ENCODE results near the gene CAVIN4. TPM values are rescaled to one million over a fixed set of nuclear protein-coding genes. Genes with fewer than 3 reads are reported as not detected.

Gene CAVIN4
- total and polyA plus RNA-seq, 2 donors (not counting 3 experiments of a cell fraction or from before 2014, with no cell fraction given), result 0.61 to 3.1 TPM

GRCh38 chr9:100605405-100605804 lies 27.5 kb downstream of the CAVIN4 start:
- Histone ChIP-seq H3K4me2 (ENCODE audit: insufficient read depth, low read length) (no peak overlapping the region), H3K27ac (ENCODE audit: insufficient read depth, low read depth, low read length) (no peak overlapping the region), H3K9me3 (replicated peaks; ENCODE audit: control insufficient read depth, insufficient read depth, low read length) (no peaks in the 10 kb centered on the region), H2AFZ (ENCODE audit: low read depth, low read length) (no peak overlapping the region), H3K4me1 (ENCODE audit: control insufficient read depth, extremely low read depth, insufficient read depth, low read length) (no peaks in the 10 kb centered on the region), H3K36me3 (ENCODE audit: control insufficient read depth in 2 of 2, extremely low read depth in 1 of 2, insufficient read depth in 2 of 2, low read length in 2 of 2) (no peaks in the 10 kb centered on the region), H3K9me1 (replicated peaks; ENCODE audit: control insufficient read depth, extremely low read depth, insufficient read depth, low read length) (no peaks in the 10 kb centered on the region), H3K27me3 (ENCODE audit: control insufficient read depth in 2 of 2, insufficient read depth in 2 of 2, low read length in 2 of 2) (peaks cover 5 to 14% of the 10 kb centered on the region in 2 experiments), H3K9ac (replicated peaks; ENCODE audit: extremely low read depth, insufficient read depth, low read length) (no peak overlapping the region), H4K20me1 (replicated peaks; ENCODE audit: control insufficient read depth, extremely low read depth, insufficient read depth, low read length) (no peaks in the 10 kb centered on the region), H3K79me2 (ENCODE audit: control insufficient read depth, insufficient read depth, low read length) (no peaks in the 10 kb centered on the region), H3K4me3 (replicated peaks in 1 of 3; ENCODE audit: insufficient read depth in 1 of 3, low read depth in 1 of 3, low read length in 3 of 3) (no peak overlapping the region)
- no peak for DNase-seq (ENCODE audit: low read depth, low spot score)
- no peak for FAIRE-seq
- intact Hi-C loops (cut with micrococcal nuclease) (no loop called here), dilution Hi-C loops (cut with MboI; ENCODE audit: extremely low pct_ligation_motif_present, low sequenced_read_pairs) (no loop called here)
- no TSS peak for BruUV-seq (replicated peaks)
- ChIA-PET CTCF (interaction anchor here (3.1 kb wide), 1 partner anchor 706 kb away, joined by 13 read pairs; no protein-coding TSS in a partner anchor), POLR2A (no interaction called here)
- TF ChIP-seq POLR2AphosphoS5 (IDR thresholded peaks at IDR 0.05; ENCODE audit: insufficient read depth, low read depth, low read length) (no peak), GATA2 (IDR thresholded peaks at IDR 0.05; ENCODE audit: insufficient read depth, insufficient read length, low read depth, low read length) (no peak), MAX (IDR thresholded peaks at IDR 0.05; ENCODE audit: insufficient read depth, insufficient read length) (no peak), EZH2 (IDR thresholded peaks at IDR 0.05; ENCODE audit: borderline replicate concordance, low read depth, low read length, severe bottlenecking) (no peak), MYC (IDR thresholded peaks at IDR 0.05; ENCODE audit: low read depth, low read length) (no peak), FOS (IDR thresholded peaks at IDR 0.05; ENCODE audit: borderline replicate concordance, insufficient read depth, low read length) (no peak), JUN (IDR thresholded peaks at IDR 0.05; ENCODE audit: borderline replicate concordance, insufficient read depth, insufficient read length, low read depth) (no peak), CTCF (IDR thresholded peaks at IDR 0.05; ENCODE audit: extremely low read depth in 1 of 2, insufficient read depth in 1 of 2, low read depth in 1 of 2, low read length in 2 of 2) (no peak), POLR2A (IDR thresholded peaks at IDR 0.05; ENCODE audit: low read depth, low read length) (no peak)
